H1 (cell line): ENCODE data around the gene CCDC138.

Experiments
- CHD2 ChIP-seq: IDR thresholded peaks from 2 replicates; pipeline ENCODE4 v1.6.1; 2012; ENCODE audit warnings: low read length, improper control_type of control experiment
- EP300 ChIP-seq, 2 experiments: IDR thresholded peaks; 1 replicate in 1 of 2; 2 replicates in 1 of 2; pipeline ENCODE4 v1.6.1; 2011 to 2012; ENCODE audit warnings: low read depth in 2 of 2, low read length in 2 of 2, mild to moderate bottlenecking in 2 of 2, borderline replicate concordance in 1 of 2, inconsistent platforms in 1 of 2, moderate library complexity in 1 of 2
- EZH2 ChIP-seq: fragments of 200-600 bp; sonication (generic); IDR thresholded peaks from 2 replicates; pipeline ENCODE4 v1.7.1; 2012; ENCODE audit warnings: low read depth, mild to moderate bottlenecking, moderate library complexity, low read length, inconsistent platforms; ENCODE audit not compliant: severe bottlenecking
- GABPA ChIP-seq: IDR thresholded peaks from 2 replicates; pipeline ENCODE4 v1.6.1; 2011; ENCODE audit warnings: mild to moderate bottlenecking, low read length, moderate library complexity, borderline replicate concordance; ENCODE audit not compliant: insufficient read depth
- POLR2A ChIP-seq, 2 experiments: IDR thresholded peaks; 1 replicate in 1 of 2; 2 replicates in 1 of 2; pipeline ENCODE4 v1.6.1; 2011; ENCODE audit warnings: low read depth in 2 of 2, low read length in 2 of 2, mild to moderate bottlenecking in 2 of 2; ENCODE audit errors: control extremely low read depth in 1 of 2
- YY1 ChIP-seq: IDR thresholded peaks from 2 replicates; pipeline ENCODE4 v1.6.1; 2011; ENCODE audit warnings: low read depth, mild to moderate bottlenecking, low read length
- TF ChIP-seq, protein P1 (sequence below): IDR thresholded peaks from 2 replicates; pipeline ENCODE4 v1.6.1; 2012; ENCODE audit warnings: inconsistent platforms
- TF ChIP-seq, protein P2 (sequence below), 3 experiments: IDR thresholded peaks; 1 replicate in 2 of 3; 2 replicates in 1 of 3; pipeline versions ENCODE4 v1.5.1 to v1.6.1; 2011; ENCODE audit warnings: low read length in 3 of 3, mild to moderate bottlenecking in 3 of 3, inconsistent platforms in 2 of 3, low read depth in 1 of 3, moderate library complexity in 1 of 3; ENCODE audit not compliant: insufficient read depth in 1 of 3; ENCODE audit errors: control extremely low read depth in 1 of 3

DNA sequence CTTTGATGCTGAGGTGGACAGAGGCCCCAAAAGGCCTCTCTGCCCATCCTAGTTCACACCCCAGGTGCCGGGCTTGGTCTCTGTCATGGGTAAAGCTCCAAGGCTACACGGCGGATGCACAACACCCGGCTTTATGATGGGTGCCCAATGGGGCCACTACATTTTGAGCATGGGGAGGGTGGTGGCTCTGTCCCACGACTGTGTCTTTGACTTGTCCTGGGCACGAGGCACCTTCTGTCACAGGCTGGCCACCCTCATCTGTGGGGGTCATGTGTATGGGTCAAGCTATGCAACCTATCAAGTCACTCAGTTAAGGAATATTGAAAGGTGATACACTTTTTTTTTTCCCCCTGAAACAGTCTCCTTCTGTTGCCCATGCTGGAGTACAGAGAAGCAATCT is 138.7 kb downstream of the CCDC138 start:
- TF ChIP-seq, protein P1, sequence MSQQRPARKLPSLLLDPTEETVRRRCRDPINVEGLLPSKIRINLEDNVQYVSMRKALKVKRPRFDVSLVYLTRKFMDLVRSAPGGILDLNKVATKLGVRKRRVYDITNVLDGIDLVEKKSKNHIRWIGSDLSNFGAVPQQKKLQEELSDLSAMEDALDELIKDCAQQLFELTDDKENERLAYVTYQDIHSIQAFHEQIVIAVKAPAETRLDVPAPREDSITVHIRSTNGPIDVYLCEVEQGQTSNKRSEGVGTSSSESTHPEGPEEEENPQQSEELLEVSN, result no peak
- TF ChIP-seq, protein P2, sequence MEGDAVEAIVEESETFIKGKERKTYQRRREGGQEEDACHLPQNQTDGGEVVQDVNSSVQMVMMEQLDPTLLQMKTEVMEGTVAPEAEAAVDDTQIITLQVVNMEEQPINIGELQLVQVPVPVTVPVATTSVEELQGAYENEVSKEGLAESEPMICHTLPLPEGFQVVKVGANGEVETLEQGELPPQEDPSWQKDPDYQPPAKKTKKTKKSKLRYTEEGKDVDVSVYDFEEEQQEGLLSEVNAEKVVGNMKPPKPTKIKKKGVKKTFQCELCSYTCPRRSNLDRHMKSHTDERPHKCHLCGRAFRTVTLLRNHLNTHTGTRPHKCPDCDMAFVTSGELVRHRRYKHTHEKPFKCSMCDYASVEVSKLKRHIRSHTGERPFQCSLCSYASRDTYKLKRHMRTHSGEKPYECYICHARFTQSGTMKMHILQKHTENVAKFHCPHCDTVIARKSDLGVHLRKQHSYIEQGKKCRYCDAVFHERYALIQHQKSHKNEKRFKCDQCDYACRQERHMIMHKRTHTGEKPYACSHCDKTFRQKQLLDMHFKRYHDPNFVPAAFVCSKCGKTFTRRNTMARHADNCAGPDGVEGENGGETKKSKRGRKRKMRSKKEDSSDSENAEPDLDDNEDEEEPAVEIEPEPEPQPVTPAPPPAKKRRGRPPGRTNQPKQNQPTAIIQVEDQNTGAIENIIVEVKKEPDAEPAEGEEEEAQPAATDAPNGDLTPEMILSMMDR (IDR thresholded peaks at IDR 0.05; ENCODE audit: control extremely low read depth in 1 of 3, insufficient read depth in 1 of 3, low read depth in 1 of 3, low read length in 3 of 3), result no peak
- no peak for TF ChIP-seq POLR2A (IDR thresholded peaks at IDR 0.05; ENCODE audit: control extremely low read depth in 1 of 2, low read depth in 2 of 2, low read length in 2 of 2)
- TF ChIP-seq EP300 (IDR thresholded peaks at IDR 0.05; ENCODE audit: borderline replicate concordance in 1 of 2, low read depth in 2 of 2, low read length in 2 of 2), result no peak
- no peak for TF ChIP-seq CHD2
- TF ChIP-seq GABPA, result no peak
- no peak for TF ChIP-seq EZH2
- no peak for TF ChIP-seq YY1
